C4-2B (cell line): ENCODE results near the gene INHA.

Source experiments
- ZFX ChIP-seq: fragments of 450-650 bp; IDR thresholded peaks from 2 replicates; pipeline ENCODE4 v1.6.1; 2017
- TF ChIP-seq, protein P1 (sequence below): fragments of 450-650 bp; conservative IDR thresholded peaks from 2 replicates; pipeline ENCODE4 v1.5.1; 2017; ENCODE audit warnings: mild to moderate bottlenecking

DNA sequence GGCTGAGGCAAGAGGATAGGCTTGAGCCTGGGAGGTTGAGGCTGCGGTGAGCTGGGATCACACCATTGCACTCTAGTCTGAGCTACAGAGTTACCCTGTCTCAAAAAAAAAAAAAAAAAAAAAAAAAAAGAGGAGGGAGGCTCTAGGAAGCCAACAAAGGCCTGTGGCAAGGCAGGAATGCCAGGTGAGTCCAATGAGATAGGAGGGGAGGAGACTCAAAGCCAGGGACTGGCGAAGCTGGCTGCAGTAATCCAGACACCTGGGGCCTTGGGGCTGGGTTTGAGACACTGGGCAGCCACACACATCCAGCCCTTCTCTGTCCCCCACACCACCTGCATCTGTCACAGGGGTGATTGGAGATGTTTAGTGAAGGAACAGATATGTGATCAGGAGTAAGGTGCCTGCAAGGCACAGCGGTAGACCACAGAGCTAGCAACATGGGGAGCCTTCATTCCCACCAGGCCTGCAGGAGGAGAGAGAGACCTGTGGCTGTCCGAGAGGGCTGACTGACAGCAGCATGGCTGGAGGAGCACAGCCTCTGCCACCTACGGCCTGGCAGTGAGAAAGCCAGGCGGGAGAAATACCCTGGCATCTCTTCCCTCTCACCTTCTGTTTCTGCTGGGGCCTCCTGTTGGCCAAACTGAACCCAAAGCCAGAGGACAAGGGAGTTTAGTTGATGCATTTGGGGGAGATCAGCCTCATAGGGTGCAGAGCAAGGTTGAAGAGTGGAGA is 38.0 kb upstream of the INHA start:
- TF ChIP-seq, protein P1, sequence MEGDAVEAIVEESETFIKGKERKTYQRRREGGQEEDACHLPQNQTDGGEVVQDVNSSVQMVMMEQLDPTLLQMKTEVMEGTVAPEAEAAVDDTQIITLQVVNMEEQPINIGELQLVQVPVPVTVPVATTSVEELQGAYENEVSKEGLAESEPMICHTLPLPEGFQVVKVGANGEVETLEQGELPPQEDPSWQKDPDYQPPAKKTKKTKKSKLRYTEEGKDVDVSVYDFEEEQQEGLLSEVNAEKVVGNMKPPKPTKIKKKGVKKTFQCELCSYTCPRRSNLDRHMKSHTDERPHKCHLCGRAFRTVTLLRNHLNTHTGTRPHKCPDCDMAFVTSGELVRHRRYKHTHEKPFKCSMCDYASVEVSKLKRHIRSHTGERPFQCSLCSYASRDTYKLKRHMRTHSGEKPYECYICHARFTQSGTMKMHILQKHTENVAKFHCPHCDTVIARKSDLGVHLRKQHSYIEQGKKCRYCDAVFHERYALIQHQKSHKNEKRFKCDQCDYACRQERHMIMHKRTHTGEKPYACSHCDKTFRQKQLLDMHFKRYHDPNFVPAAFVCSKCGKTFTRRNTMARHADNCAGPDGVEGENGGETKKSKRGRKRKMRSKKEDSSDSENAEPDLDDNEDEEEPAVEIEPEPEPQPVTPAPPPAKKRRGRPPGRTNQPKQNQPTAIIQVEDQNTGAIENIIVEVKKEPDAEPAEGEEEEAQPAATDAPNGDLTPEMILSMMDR = no peak
- TF ChIP-seq ZFX = no peak
